Mesenchymal stem cell (in vitro differentiated cells and primary cell): Measurements from ENCODE around the gene PLXNB3.

Experiments used
- DNase-seq: peaks from one replicate; pipeline ENCODE4 v3.0.0-alpha.2; 2013
- H2AFZ ChIP-seq: one replicate; pipeline ENCODE4 v1.6.1; 2013; ENCODE audit warnings: low read depth, mild to moderate bottlenecking, control low read depth, inconsistent platforms, low read length, moderate library complexity
- H2AK5ac ChIP-seq: 2 replicates; pipeline ENCODE4 v1.6.1; 2013; ENCODE audit warnings: low read length, moderate library complexity, mild to moderate bottlenecking, inconsistent platforms; ENCODE audit not compliant: severe bottlenecking
- H2BK120ac ChIP-seq: one replicate; pipeline ENCODE4 v1.6.1; 2013; ENCODE audit warnings: low read depth, mild to moderate bottlenecking, inconsistent platforms, low read length, moderate library complexity
- H2BK12ac ChIP-seq, 2 experiments: one replicate each; pipeline ENCODE4 v1.6.1; 2013; ENCODE audit warnings: inconsistent platforms in 2 of 2, low read length in 2 of 2, mild to moderate bottlenecking in 2 of 2, moderate library complexity in 2 of 2, control low read depth in 1 of 2
- H2BK15ac ChIP-seq: one replicate; pipeline ENCODE4 v1.6.1; 2013; ENCODE audit warnings: mild to moderate bottlenecking, low read depth, inconsistent platforms; ENCODE audit not compliant: poor library complexity, severe bottlenecking
- H2BK5ac ChIP-seq: 2 replicates; pipeline ENCODE4 v1.6.1; 2013; ENCODE audit warnings: low read depth, mild to moderate bottlenecking, low read length, control low read depth, inconsistent platforms; ENCODE audit not compliant: poor library complexity, severe bottlenecking
- H3K14ac ChIP-seq, 2 experiments: one replicate each; pipeline ENCODE4 v1.6.1; 2013; ENCODE audit warnings: inconsistent platforms in 2 of 2, low read length in 2 of 2, control low read depth in 1 of 2, mild to moderate bottlenecking in 1 of 2, moderate library complexity in 1 of 2
- H3K18ac ChIP-seq, 2 experiments: one replicate each; pipeline ENCODE4 v1.6.1; 2013; ENCODE audit warnings: inconsistent platforms in 2 of 2, low read length in 2 of 2, control low read depth in 1 of 2, low read depth in 1 of 2, mild to moderate bottlenecking in 1 of 2
- H3K23ac ChIP-seq, 2 experiments: one replicate each; pipeline ENCODE4 v1.6.1; 2013; ENCODE audit warnings: inconsistent platforms in 2 of 2, low read length in 2 of 2, mild to moderate bottlenecking in 2 of 2, moderate library complexity in 2 of 2, control low read depth in 1 of 2
- H3K27ac ChIP-seq: 2 replicates; pipeline ENCODE4 v1.5.1; 2013; ENCODE audit warnings: mild to moderate bottlenecking, moderate library complexity, low read length, control low read depth, inconsistent platforms; ENCODE audit not compliant: poor library complexity, severe bottlenecking
- H3K27me3 ChIP-seq, 2 experiments: 2 replicates each; pipeline versions ENCODE4 v1.6.1 to v1.7.0; 2013; ENCODE audit warnings: low read length in 2 of 2, mild to moderate bottlenecking in 2 of 2, moderate library complexity in 2 of 2, control low read depth in 1 of 2, inconsistent platforms in 1 of 2; ENCODE audit not compliant: control insufficient read depth in 1 of 2, insufficient read depth in 1 of 2
- H3K36me3 ChIP-seq, 2 experiments: 2 replicates each; pipeline versions ENCODE4 v1.6.1 to v1.7.0; 2013; ENCODE audit warnings: low read length in 2 of 2, control low read depth in 1 of 2, inconsistent platforms in 1 of 2, low read depth in 1 of 2, mild to moderate bottlenecking in 1 of 2; ENCODE audit not compliant: insufficient read depth in 2 of 2, control insufficient read depth in 1 of 2
- H3K4ac ChIP-seq, 2 experiments: one replicate each; pipeline ENCODE4 v1.6.1; 2013; ENCODE audit warnings: inconsistent platforms in 2 of 2, low read length in 2 of 2, mild to moderate bottlenecking in 2 of 2, moderate library complexity in 2 of 2, control low read depth in 1 of 2, low read depth in 1 of 2
- H3K4me1 ChIP-seq: 2 replicates; pipeline ENCODE4 v1.6.1; 2013; ENCODE audit warnings: low read depth, low read length, control low read depth; ENCODE audit not compliant: control insufficient read depth, insufficient read depth
- H3K4me2 ChIP-seq: 2 replicates; pipeline ENCODE4 v1.6.1; 2013; ENCODE audit warnings: low read length, mild to moderate bottlenecking, inconsistent platforms; ENCODE audit not compliant: poor library complexity, severe bottlenecking
- H3K4me3 ChIP-seq, 2 experiments: 2 replicates each; pipeline versions ENCODE4 v1.5.1 to v1.7.0; 2013; ENCODE audit warnings: low read length in 2 of 2, mild to moderate bottlenecking in 2 of 2, control low read depth in 1 of 2, low read depth in 1 of 2; ENCODE audit not compliant: insufficient read depth in 1 of 2
- H3K79me1 ChIP-seq: replicated peaks from 2 replicates; pipeline ENCODE4 v1.6.1; 2013; ENCODE audit warnings: mild to moderate bottlenecking, control low read depth, low read length, inconsistent platforms; ENCODE audit not compliant: poor library complexity, severe bottlenecking
- H3K9ac ChIP-seq: 2 replicates; pipeline ENCODE4 v1.7.0; 2013; ENCODE audit warnings: mild to moderate bottlenecking, low read length, moderate library complexity
- H3K9me3 ChIP-seq: 2 replicates; pipeline ENCODE4 v1.7.0; 2013; ENCODE audit warnings: mild to moderate bottlenecking, low read length; ENCODE audit not compliant: control insufficient read depth
- H4K8ac ChIP-seq: one replicate; pipeline ENCODE4 v1.6.1; 2013; ENCODE audit warnings: inconsistent platforms, mild to moderate bottlenecking, low read length, moderate library complexity
- H4K91ac ChIP-seq: one replicate; pipeline ENCODE4 v1.6.1; 2013; ENCODE audit warnings: mild to moderate bottlenecking, low read length, inconsistent platforms
- WGBS: methylation state at CpG from one replicate; pipeline ENCODE4 v1.1.7; 2013; ENCODE audit warnings: mixed read lengths; 5-methylcytosine and 5-hydroxymethylcytosine counted together

The PLXNB3 gene

GRCh38 chrX:153794897-153795816, 31.1 kb downstream of the PLXNB3 start:
- Histone ChIP-seq H4K8ac (peak overlapping the region; percentile 4), H2BK5ac (no peak overlapping the region), H2AFZ (no peak overlapping the region), H3K79me1 (peaks cover 6% of the 10 kb centered on the region), H3K4me1 (peaks cover 19% of the 10 kb centered on the region), H3K18ac (peak overlapping the region; percentile 59 to 85), H3K23ac (peak overlapping the region in 1 of 2 experiments; percentile 40), H3K4me3 (peak overlapping the region; percentile 74 to 83), H2BK120ac (no peak overlapping the region), H3K27me3 (no peaks in the 10 kb centered on the region), H4K91ac (peak overlapping the region; percentile 25), H3K27ac (peak overlapping the region; percentile 23), H2AK5ac (no peak overlapping the region), H3K9me3 (peaks cover 11% of the 10 kb centered on the region), H3K4me2 (peak overlapping the region; percentile 78), H3K4ac (peak overlapping the region; percentile 35 to 80), H3K36me3 (peaks cover 30 to 61% of the 10 kb centered on the region in 2 experiments), H3K14ac (peak overlapping the region in 1 of 2 experiments; percentile 97), H2BK12ac (peak overlapping the region in 1 of 2 experiments; percentile 37), H3K9ac (peak overlapping the region; percentile 94), H2BK15ac (no peak overlapping the region)
- peak; percentile 26 for DNase-seq
- 5% methylated on average over 43 of the region's 47 CpGs for WGBS

- H3K4me3 ChIP-seq: no peak overlapping the region
- no peak overlapping the region for H3K23ac ChIP-seq
- H2BK12ac ChIP-seq: no peak overlapping the region
- H3K18ac ChIP-seq: no peak overlapping the region
- H3K4me1 ChIP-seq: peaks cover 18% of the 10 kb centered on the region
- H3K4me2 ChIP-seq: no peak overlapping the region
- H2AFZ ChIP-seq: no peak overlapping the region
- no peak overlapping the region for H3K9ac ChIP-seq
- H3K9me3 ChIP-seq: peaks cover 10% of the 10 kb centered on the region
- peaks cover 25 to 41% of the 10 kb centered on the region in 2 experiments for H3K36me3 ChIP-seq
- no peak overlapping the region for H3K14ac ChIP-seq
- no peak overlapping the region for H2AK5ac ChIP-seq
- H2BK5ac ChIP-seq: no peak overlapping the region
- no peak overlapping the region for H2BK15ac ChIP-seq
- H2BK120ac ChIP-seq: no peak overlapping the region
- H4K91ac ChIP-seq: no peak overlapping the region
- peaks cover 3% of the 10 kb centered on the region for H3K79me1 ChIP-seq
- DNase-seq: no peak
- no peak overlapping the region for H3K27ac ChIP-seq
- 97% methylated on average over 9 of the region's 15 CpGs for WGBS
- H3K27me3 ChIP-seq: no peaks in the 10 kb centered on the region
- no peak overlapping the region for H4K8ac ChIP-seq
- H3K4ac ChIP-seq: no peak overlapping the region
Measured at GRCh38 chrX:153797415-153798015, 33.5 kb downstream of the PLXNB3 start.

- H3K4me3 ChIP-seq: no peak overlapping the region
- no peak for DNase-seq
- no peak overlapping the region for H3K9ac ChIP-seq
- no peak overlapping the region for H4K91ac ChIP-seq
- 100% methylated on average over 2 of the region's 5 CpGs for WGBS
- no peak overlapping the region for H2BK12ac ChIP-seq
- no peak overlapping the region for H2BK120ac ChIP-seq
- H2AFZ ChIP-seq: no peak overlapping the region
- H3K27ac ChIP-seq: no peak overlapping the region
- H3K27me3 ChIP-seq: peaks cover 0 to 5% of the 10 kb centered on the region in 2 experiments
- H3K4me2 ChIP-seq: no peak overlapping the region
- H3K18ac ChIP-seq: no peak overlapping the region
- H3K14ac ChIP-seq: no peak overlapping the region
- H2AK5ac ChIP-seq: no peak overlapping the region
- H3K23ac ChIP-seq: no peak overlapping the region
- no peak overlapping the region for H3K4ac ChIP-seq
- H4K8ac ChIP-seq: no peak overlapping the region
- H2BK15ac ChIP-seq: no peak overlapping the region
- H3K9me3 ChIP-seq: peaks cover 8% of the 10 kb centered on the region
- H3K79me1 ChIP-seq: peaks cover 3% of the 10 kb centered on the region
- peaks cover 25 to 39% of the 10 kb centered on the region in 2 experiments for H3K36me3 ChIP-seq
- H2BK5ac ChIP-seq: no peak overlapping the region
- H3K4me1 ChIP-seq: peaks cover 13% of the 10 kb centered on the region
Measured at GRCh38 chrX:153799326-153799725, 35.3 kb downstream of the PLXNB3 start.

GRCh38 chrX:153800177-153800722, 36.2 kb downstream of the PLXNB3 start:
- Histone ChIP-seq H2BK15ac (no peak overlapping the region), H3K4me2 (no peak overlapping the region), H2AK5ac (no peak overlapping the region), H4K91ac (no peak overlapping the region), H4K8ac (no peak overlapping the region), H3K4ac (no peak overlapping the region), H3K27me3 (peaks cover 0 to 7% of the 10 kb centered on the region in 2 experiments), H3K18ac (no peak overlapping the region), H2AFZ (no peak overlapping the region), H3K9me3 (peaks cover 8% of the 10 kb centered on the region), H3K9ac (no peak overlapping the region), H3K36me3 (peaks cover 25 to 39% of the 10 kb centered on the region in 2 experiments), H3K27ac (no peak overlapping the region), H3K79me1 (peaks cover 3% of the 10 kb centered on the region), H2BK120ac (no peak overlapping the region), H2BK12ac (no peak overlapping the region), H3K4me3 (no peak overlapping the region), H2BK5ac (no peak overlapping the region), H3K4me1 (peaks cover 13% of the 10 kb centered on the region), H3K14ac (no peak overlapping the region), H3K23ac (no peak overlapping the region)
- 98% methylated on average over 15 of the region's 16 CpGs for WGBS
- DNase-seq: no peak
